Measurements from ENCODE around the gene THRB.

DNA sequence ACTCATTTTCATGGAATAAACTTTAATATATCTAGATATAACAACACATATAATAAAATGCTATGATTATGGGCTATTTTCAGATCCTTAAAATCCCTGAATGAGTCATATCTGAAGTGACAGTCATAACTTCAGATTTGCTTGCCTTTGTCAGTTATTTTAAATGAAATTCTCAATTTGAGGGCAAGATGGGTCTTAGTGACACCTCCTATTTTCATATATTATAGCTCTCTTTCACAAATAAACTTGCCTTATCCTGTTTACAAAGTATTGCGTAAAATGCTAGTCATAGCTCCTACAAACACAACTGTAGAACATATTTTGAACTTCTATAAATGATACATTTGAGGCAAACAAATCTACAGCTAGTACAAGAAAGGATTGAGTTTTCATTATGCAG is 6.2 kb upstream of the THRB start:
- TF ChIP-seq, protein P1, sequence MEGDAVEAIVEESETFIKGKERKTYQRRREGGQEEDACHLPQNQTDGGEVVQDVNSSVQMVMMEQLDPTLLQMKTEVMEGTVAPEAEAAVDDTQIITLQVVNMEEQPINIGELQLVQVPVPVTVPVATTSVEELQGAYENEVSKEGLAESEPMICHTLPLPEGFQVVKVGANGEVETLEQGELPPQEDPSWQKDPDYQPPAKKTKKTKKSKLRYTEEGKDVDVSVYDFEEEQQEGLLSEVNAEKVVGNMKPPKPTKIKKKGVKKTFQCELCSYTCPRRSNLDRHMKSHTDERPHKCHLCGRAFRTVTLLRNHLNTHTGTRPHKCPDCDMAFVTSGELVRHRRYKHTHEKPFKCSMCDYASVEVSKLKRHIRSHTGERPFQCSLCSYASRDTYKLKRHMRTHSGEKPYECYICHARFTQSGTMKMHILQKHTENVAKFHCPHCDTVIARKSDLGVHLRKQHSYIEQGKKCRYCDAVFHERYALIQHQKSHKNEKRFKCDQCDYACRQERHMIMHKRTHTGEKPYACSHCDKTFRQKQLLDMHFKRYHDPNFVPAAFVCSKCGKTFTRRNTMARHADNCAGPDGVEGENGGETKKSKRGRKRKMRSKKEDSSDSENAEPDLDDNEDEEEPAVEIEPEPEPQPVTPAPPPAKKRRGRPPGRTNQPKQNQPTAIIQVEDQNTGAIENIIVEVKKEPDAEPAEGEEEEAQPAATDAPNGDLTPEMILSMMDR (conservative IDR thresholded peaks at IDR 0.05; ENCODE audit: low read length), result no peak
- no peak for TF ChIP-seq EZH2phosphoT487 (IDR thresholded peaks at IDR 0.05; ENCODE audit: borderline replicate concordance)

All from Loucy (cell line).